GM12875 (cell line): ENCODE results near the gene ATF5.
"Not testable (repeated sequence)": the region's sequence is repeated elsewhere in the genome, so short reads cannot be mapped to it uniquely, and the experiment has no call there.

ENCODE experiments used
- H3K4me3 ChIP-seq: one replicate; pipeline ENCODE4 v1.5.1; 2011; ENCODE audit warnings: low read depth, low read length, control low read depth
- CTCF ChIP-seq: IDR thresholded peaks from 2 replicates; pipeline ENCODE4 v1.5.1; 2011; ENCODE audit warnings: low read depth, mild to moderate bottlenecking, control low read depth, inconsistent platforms, low read length, moderate library complexity, borderline replicate concordance; ENCODE audit not compliant: insufficient read depth

Gene ATF5

GRCh38 chr19:49952479-49952836 is 23.5 kb downstream of the ATF5 start:
- TF ChIP-seq CTCF = no peak
- H3K4me3 ChIP-seq = no peak overlapping the region

- TF ChIP-seq CTCF = no peak
- no peak overlapping the region for H3K4me3 ChIP-seq
Observed at GRCh38 chr19:49952906-49953305, 23.9 kb downstream of the ATF5 start.

- H3K4me3 ChIP-seq = no peak overlapping the region
Observed at GRCh38 chr19:49953416-49953815, 24.4 kb downstream of the ATF5 start.

GRCh38 chr19:49954092-49954829 is 25.3 kb downstream of the ATF5 start:
- no peak for TF ChIP-seq CTCF
- no peak overlapping the region for H3K4me3 ChIP-seq

More at GRCh38 chr19:49953416-49953815, 24.4 kb downstream of the ATF5 start:
- TF ChIP-seq CTCF = no peak

- no peak for TF ChIP-seq CTCF
- no peak overlapping the region for H3K4me3 ChIP-seq
Observed at GRCh38 chr19:49954933-49955332, 25.9 kb downstream of the ATF5 start.

GRCh38 chr19:49956115-49956495 is 27.1 kb downstream of the ATF5 start:
- no peak for TF ChIP-seq CTCF
- no peak overlapping the region for H3K4me3 ChIP-seq

- no peak for TF ChIP-seq CTCF
- no peak overlapping the region for H3K4me3 ChIP-seq
Observed at GRCh38 chr19:49957262-49957915, 28.4 kb downstream of the ATF5 start.

- H3K4me3 ChIP-seq = not testable (repeated sequence)
Observed at GRCh38 chr19:49958144-49958543, 29.1 kb downstream of the ATF5 start.

GRCh38 chr19:49958596-49958995 is 29.6 kb downstream of the ATF5 start:
- not testable (repeated sequence) for H3K4me3 ChIP-seq

GRCh38 chr19:49959892-49960291 is 30.9 kb downstream of the ATF5 start:
- H3K4me3 ChIP-seq = not testable (repeated sequence)

GRCh38 chr19:49960980-49961379 is 32.0 kb downstream of the ATF5 start, which contains the start of gene SIGLEC11:
Gene SIGLEC11 (minus strand): TSS chr19:49961172. CDS start chr19:49961081, 91 bp downstream.
- H3K4me3 ChIP-seq = not testable (repeated sequence)
